A673 (cell line): ENCODE results near the gene SMAD9. TPM values are rescaled to one million over a fixed set of nuclear protein-coding genes. Genes with fewer than 3 reads are reported as not detected.
"Not testable (repeated sequence)": the region's sequence is repeated elsewhere in the genome, so short reads cannot be mapped to it uniquely, and the experiment has no call there.

Source experiments
- BruUV-seq: library from RNA; stranded (reverse); fragments of 400-500 nt; replicated peaks from 2 replicates; lab custom pipeline; 2021; lab: Mats Ljungman, UMichigan
- CTCF ChIA-PET: fragments of 300-600 bp; sonication (Branson Sonifier 250); formaldehyde crosslinking; loops from one replicate; lab custom pipeline; 2022; ENCODE audit warnings: antibody characterized with exemption; lab: Charles Lee
- POLR2A ChIA-PET: fragments of 300-600 bp; sonication (Branson Sonifier 250); formaldehyde crosslinking; loops from one replicate; lab custom pipeline; 2022; ENCODE audit warnings: antibody characterized with exemption; ENCODE audit not compliant: low non-redundant PET; lab: Charles Lee
- DNase-seq: peaks from one replicate; pipeline ENCODE4 v3.0.0-alpha.2; 2015; ENCODE audit warnings: low spot score
- H3K27ac ChIP-seq: fragments of 200-600 bp; sonication (generic); 2 replicates; pipeline ENCODE4 v1.5.1; 2016; ENCODE audit warnings: mixed run types, low read depth, mild to moderate bottlenecking, mixed read lengths, antibody characterized with exemption, low read length; ENCODE audit not compliant: poor library complexity, severe bottlenecking
- H3K27me3 ChIP-seq: fragments of 200-600 bp; sonication (generic); replicated peaks from 2 replicates; pipeline ENCODE4 v1.6.1; 2017; ENCODE audit warnings: mixed run types, low read depth, mild to moderate bottlenecking, mixed read lengths, antibody characterized with exemption, low read length; ENCODE audit not compliant: insufficient read depth, poor library complexity
- H3K36me3 ChIP-seq: fragments of 200-600 bp; sonication (generic); 2 replicates; pipeline ENCODE4 v1.6.1; 2016; ENCODE audit warnings: mixed run types, mild to moderate bottlenecking, mixed read lengths, antibody characterized with exemption, low read length; ENCODE audit not compliant: insufficient read depth, poor library complexity, severe bottlenecking
- H3K4me1 ChIP-seq: fragments of 200-600 bp; sonication (generic); 2 replicates; pipeline ENCODE4 v1.6.1; 2017; ENCODE audit warnings: mixed run types, mild to moderate bottlenecking, mixed read lengths, antibody characterized with exemption, low read length; ENCODE audit not compliant: insufficient read depth, poor library complexity, severe bottlenecking
- H3K4me3 ChIP-seq: fragments of 200-600 bp; sonication (generic); 2 replicates; pipeline ENCODE4 v1.5.1; 2016; ENCODE audit warnings: low read depth, mixed run types, mild to moderate bottlenecking, mixed read lengths, low read length; ENCODE audit not compliant: poor library complexity, severe bottlenecking
- H3K9me3 ChIP-seq: fragments of 200-600 bp; sonication (generic); 2 replicates; pipeline ENCODE4 v1.6.1; 2016; ENCODE audit warnings: mixed run types, low read depth, mild to moderate bottlenecking, mixed read lengths, antibody characterized with exemption, low read length; ENCODE audit not compliant: poor library complexity, severe bottlenecking
- EZH2 ChIP-seq: fragments of 200-600 bp; sonication (generic); IDR thresholded peaks from 2 replicates; pipeline ENCODE4 v1.6.1; 2017; ENCODE audit warnings: borderline replicate concordance, low read depth, mild to moderate bottlenecking, mixed read lengths, antibody characterized with exemption, low read length; ENCODE audit not compliant: poor library complexity, severe bottlenecking
- intact Hi-C: fragments of 100-400 bp; cut with micrococcal nuclease; formaldehyde crosslinking; loops from one replicate; pipeline ENCODE4 v1.10.0; 2022; ENCODE audit not compliant: unreplicated experiment
- total RNA-seq: library from RNA; stranded (reverse); gene quantifications from 2 replicates; pipeline ENCODE4 v1.2.3, GENCODE V29; 2021
- TF ChIP-seq, protein P1 (sequence below): fragments of 300-800, 200-600 bp; sonication (generic); conservative IDR thresholded peaks from 2 replicates; pipeline ENCODE4 v1.5.1; 2017; ENCODE audit warnings: low read depth, mild to moderate bottlenecking, antibody characterized with exemption, low read length, moderate library complexity, mixed read lengths

The SMAD9 gene
- total RNA-seq, 1 experiment from 2014 or later = 23.3 TPM

DNA sequence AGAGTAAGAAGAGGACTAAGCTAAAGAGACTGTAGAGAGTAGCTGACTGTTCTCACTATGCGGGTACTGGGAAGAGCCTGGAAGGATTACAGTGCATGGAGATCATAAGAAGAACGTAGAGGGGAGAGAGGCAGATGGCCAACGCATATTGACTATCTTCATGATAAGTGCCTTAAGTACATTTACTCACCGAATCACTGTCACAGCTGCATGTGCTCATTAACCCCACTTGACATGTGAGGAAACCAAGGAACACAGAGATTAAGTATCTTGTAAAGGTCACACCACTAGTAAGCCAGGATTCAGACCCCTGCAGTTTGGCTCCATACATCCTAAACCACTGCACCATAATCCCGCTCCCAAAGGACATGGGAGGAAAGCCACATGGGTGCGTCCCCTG, 34.1 kb downstream of the SMAD9 start:
- no peak for DNase-seq
- intact Hi-C loops = no loop called here
- ChIA-PET POLR2A (no interaction called here), CTCF (no interaction called here)
- no peaks in the 10 kb centered on the region for H3K27me3 ChIP-seq
- BruUV-seq = no TSS peak
- TF ChIP-seq, protein P1, sequence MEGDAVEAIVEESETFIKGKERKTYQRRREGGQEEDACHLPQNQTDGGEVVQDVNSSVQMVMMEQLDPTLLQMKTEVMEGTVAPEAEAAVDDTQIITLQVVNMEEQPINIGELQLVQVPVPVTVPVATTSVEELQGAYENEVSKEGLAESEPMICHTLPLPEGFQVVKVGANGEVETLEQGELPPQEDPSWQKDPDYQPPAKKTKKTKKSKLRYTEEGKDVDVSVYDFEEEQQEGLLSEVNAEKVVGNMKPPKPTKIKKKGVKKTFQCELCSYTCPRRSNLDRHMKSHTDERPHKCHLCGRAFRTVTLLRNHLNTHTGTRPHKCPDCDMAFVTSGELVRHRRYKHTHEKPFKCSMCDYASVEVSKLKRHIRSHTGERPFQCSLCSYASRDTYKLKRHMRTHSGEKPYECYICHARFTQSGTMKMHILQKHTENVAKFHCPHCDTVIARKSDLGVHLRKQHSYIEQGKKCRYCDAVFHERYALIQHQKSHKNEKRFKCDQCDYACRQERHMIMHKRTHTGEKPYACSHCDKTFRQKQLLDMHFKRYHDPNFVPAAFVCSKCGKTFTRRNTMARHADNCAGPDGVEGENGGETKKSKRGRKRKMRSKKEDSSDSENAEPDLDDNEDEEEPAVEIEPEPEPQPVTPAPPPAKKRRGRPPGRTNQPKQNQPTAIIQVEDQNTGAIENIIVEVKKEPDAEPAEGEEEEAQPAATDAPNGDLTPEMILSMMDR = no peak
- TF ChIP-seq EZH2 = no peak
- H3K4me1 ChIP-seq = peaks cover 41% of the 10 kb centered on the region
- no peaks in the 10 kb centered on the region for H3K9me3 ChIP-seq
- H3K27ac ChIP-seq = no peak overlapping the region
- H3K4me3 ChIP-seq = no peak overlapping the region
- no peaks in the 10 kb centered on the region for H3K36me3 ChIP-seq

DNA sequence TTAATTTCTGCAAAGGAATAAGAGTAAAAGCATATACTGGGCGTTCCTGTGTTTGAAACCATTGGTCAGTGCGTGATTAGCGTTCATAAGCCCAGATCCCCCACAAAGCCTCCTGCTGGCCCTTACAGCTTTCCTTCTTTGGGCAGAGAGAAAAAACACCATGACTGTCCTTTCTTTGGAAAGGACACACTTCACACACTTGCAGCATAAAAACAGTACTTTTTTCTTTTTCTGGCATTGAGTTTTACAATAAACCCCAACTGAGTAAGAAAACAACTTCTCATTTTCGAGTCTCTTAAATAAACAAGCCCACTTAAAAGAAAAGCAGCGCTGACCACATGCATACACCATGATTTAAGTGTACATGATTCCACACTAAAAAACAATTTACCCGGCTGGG, 35.8 kb downstream of the SMAD9 start:
- no peaks in the 10 kb centered on the region for H3K36me3 ChIP-seq
- BruUV-seq = no TSS peak
- POLR2A ChIA-PET = no interaction called here
- no peaks in the 10 kb centered on the region for H3K9me3 ChIP-seq
- CTCF ChIA-PET = no interaction called here
- no peaks in the 10 kb centered on the region for H3K27me3 ChIP-seq
- H3K27ac ChIP-seq = no peak overlapping the region
- TF ChIP-seq, protein P1 = no peak
- TF ChIP-seq EZH2 = no peak
- peaks cover 48% of the 10 kb centered on the region for H3K4me1 ChIP-seq
- intact Hi-C loops = no loop called here
- H3K4me3 ChIP-seq = no peak overlapping the region
- no peak for DNase-seq

DNA sequence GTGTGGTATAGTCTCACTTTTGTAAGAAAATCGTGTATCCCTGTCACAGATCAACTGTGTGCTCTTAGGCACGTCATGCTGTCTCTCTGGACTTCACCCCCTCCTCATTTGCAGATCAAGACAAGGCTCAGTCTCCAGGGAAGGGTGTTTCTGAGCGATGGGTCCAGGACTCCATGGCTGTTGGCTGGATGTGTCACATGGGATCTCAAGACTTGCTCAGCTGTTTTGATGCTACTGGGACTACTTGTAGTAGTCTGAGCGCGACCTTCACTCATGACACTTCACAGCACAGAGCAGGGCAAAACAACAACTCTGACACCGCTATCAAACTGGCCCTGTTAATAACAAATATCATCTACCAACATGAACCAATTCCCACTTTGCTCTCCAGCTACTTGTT, 36.2 kb downstream of the SMAD9 start:
- no TSS peak for BruUV-seq
- POLR2A ChIA-PET = no interaction called here
- intact Hi-C loops = no loop called here
- TF ChIP-seq, protein P1 = no peak
- TF ChIP-seq EZH2 = no peak
- H3K27ac ChIP-seq = no peak overlapping the region
- no peaks in the 10 kb centered on the region for H3K27me3 ChIP-seq
- H3K4me3 ChIP-seq = no peak overlapping the region
- CTCF ChIA-PET = no interaction called here
- DNase-seq = no peak
- peaks cover 46% of the 10 kb centered on the region for H3K4me1 ChIP-seq
- no peaks in the 10 kb centered on the region for H3K9me3 ChIP-seq
- H3K36me3 ChIP-seq = peaks cover 2% of the 10 kb centered on the region

DNA sequence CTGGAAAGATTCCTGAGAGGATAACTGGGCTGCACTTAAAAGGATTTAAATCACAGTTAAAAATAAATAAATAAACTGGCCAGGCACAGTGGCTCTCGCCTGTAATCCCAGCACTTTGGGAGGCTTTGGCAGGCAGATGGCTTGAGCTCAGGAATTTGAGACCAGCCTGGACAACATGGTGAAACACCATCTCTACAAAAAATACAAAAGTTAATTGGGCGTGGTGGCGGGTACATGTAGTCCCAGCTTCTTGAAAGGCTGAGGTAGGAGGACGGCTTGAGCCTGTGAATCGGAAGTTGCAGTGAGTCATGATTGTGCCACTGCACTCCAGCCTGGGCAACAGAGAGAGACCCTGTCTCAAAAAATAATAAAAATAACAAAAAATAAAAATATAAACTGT, 36.6 kb downstream of the SMAD9 start:
- H3K36me3 ChIP-seq, H3K9me3 ChIP-seq, POLR2A ChIA-PET, H3K4me3 ChIP-seq, H3K27ac ChIP-seq, BruUV-seq, H3K27me3 ChIP-seq, CTCF ChIA-PET, intact Hi-C loops: not testable (repeated sequence)
- peaks cover 42% of the 10 kb centered on the region for H3K4me1 ChIP-seq
- peak; percentile 21 for DNase-seq
